Ramos (cell line): ENCODE results near the gene SFTPD.

Source experiments
- in situ Hi-C: fragments of 300-500 bp; cut with MboI; formaldehyde crosslinking; loops from one replicate; pipeline ENCODE4 v1.14.3; 2022; ENCODE audit warnings: low sequenced_read_pairs; ENCODE audit not compliant: unreplicated experiment

SFTPD gene

GRCh38 chr10:79946271-79947082, 2.4 kb downstream of the SFTPD start:
- in situ Hi-C loops = no loop called here

- in situ Hi-C loops = no loop called here
Measured at GRCh38 chr10:79944428-79945395, 4.2 kb downstream of the SFTPD start.

GRCh38 chr10:79943871-79944270, 5.0 kb downstream of the SFTPD start:
- in situ Hi-C loops = no loop called here

- in situ Hi-C loops = no loop called here
Measured at GRCh38 chr10:79942261-79943185, 6.4 kb downstream of the SFTPD start.

- in situ Hi-C loops = no loop called here
Measured at GRCh38 chr10:79941585-79942210, 7.2 kb downstream of the SFTPD start.

- in situ Hi-C loops = no loop called here
Measured at GRCh38 chr10:79941146-79941545, 7.8 kb downstream of the SFTPD start.

GRCh38 chr10:79940431-79940830, 8.5 kb downstream of the SFTPD start:
- in situ Hi-C loops = no loop called here

GRCh38 chr10:79939969-79940368, 8.9 kb downstream of the SFTPD start:
- in situ Hi-C loops = no loop called here

- in situ Hi-C loops = no loop called here
Measured at GRCh38 chr10:79938728-79939406, 10.0 kb downstream of the SFTPD start.

GRCh38 chr10:79937701-79938151, 11.2 kb downstream of the SFTPD start:
- in situ Hi-C loops = no loop called here

GRCh38 chr10:79936625-79937615, 12.0 kb downstream of the SFTPD start:
- in situ Hi-C loops = no loop called here

GRCh38 chr10:79933961-79934360, 14.9 kb downstream of the SFTPD start:
- in situ Hi-C loops = no loop called here

- in situ Hi-C loops = no loop called here
Measured at GRCh38 chr10:79932841-79933379, 16.0 kb downstream of the SFTPD start.

- in situ Hi-C loops = no loop called here
Measured at GRCh38 chr10:79932307-79932706, 16.6 kb downstream of the SFTPD start.

GRCh38 chr10:79930751-79931150, 18.2 kb downstream of the SFTPD start:
- in situ Hi-C loops = no loop called here

- in situ Hi-C loops = no loop called here
Measured at GRCh38 chr10:79930267-79930666, 18.6 kb downstream of the SFTPD start.

- in situ Hi-C loops = no loop called here
Measured at GRCh38 chr10:79929409-79929904, 19.4 kb downstream of the SFTPD start.
